Vagina (tissue), 2 donors: Measurements from ENCODE around the gene HOXB6. TPM values are rescaled to one million over a fixed set of nuclear protein-coding genes. Genes with fewer than 3 reads are reported as not detected.

Source experiments
- DNase-seq, 2 donors: peaks; one replicate each; pipeline ENCODE4 v3.0.0-alpha.2; 2017; ENCODE audit errors: extremely low spot score in 2 of 2
- H3K27ac ChIP-seq: fragments of 200-600 bp; sonication (generic); one replicate; pipeline ENCODE4 v1.5.1; 2019
- H3K27me3 ChIP-seq: fragments of 200-600 bp; sonication (generic); one replicate; pipeline ENCODE4 v1.5.1; 2019
- H3K36me3 ChIP-seq, 2 donors: fragments of 200-600 bp; sonication (generic); one replicate each; pipeline ENCODE4 v1.5.1; 2017 to 2019
- H3K4me1 ChIP-seq: fragments of 200-600 bp; sonication (generic); one replicate; pipeline ENCODE4 v1.5.1; 2019
- H3K4me3 ChIP-seq, 2 donors: fragments of 200-600 bp; sonication (generic); 1 replicate in 1 of 2; 2 replicates in 1 of 2; pipeline ENCODE4 v1.5.1; 2016 to 2019
- H3K9me3 ChIP-seq: fragments of 200-600 bp; sonication (generic); one replicate; pipeline ENCODE4 v1.5.1; 2019
- CTCF ChIP-seq, 3 experiments: fragments of 450-650 bp in 2 of 3; fragments of 200-600 bp in 1 of 3; sonication (generic) in 1 of 3; IDR thresholded peaks; one replicate each; pipeline ENCODE4 v1.5.1; 2017 to 2019; ENCODE audit warnings: antibody characterized with exemption in 3 of 3, mild to moderate bottlenecking in 2 of 3, moderate library complexity in 2 of 3
- POLR2A ChIP-seq, 2 donors: fragments of 450-650 bp; IDR thresholded peaks; one replicate each; pipeline ENCODE4 v1.6.1; 2017; ENCODE audit warnings: antibody characterized with exemption in 2 of 2, mild to moderate bottlenecking in 2 of 2, moderate library complexity in 2 of 2
- POLR2AphosphoS5 ChIP-seq, 2 donors: sonication (generic); formaldehyde crosslinking; IDR thresholded peaks; one replicate each; pipeline ENCODE4 v1.9.0; 2017; ENCODE audit warnings: antibody characterized with exemption in 2 of 2, mild to moderate bottlenecking in 2 of 2, low read depth in 1 of 2; ENCODE audit not compliant: insufficient read depth in 1 of 2
- intact Hi-C: fragments of 100-400 bp; cut with DNase I; formaldehyde crosslinking; loops from one replicate; pipeline ENCODE4 v1.15.1; 2023
- total RNA-seq: library from RNA; depleted of rRNA; stranded (reverse); fragments of >200 nt; gene quantifications from one replicate; pipeline ENCODE4 v1.2.3, GENCODE V29; 2016

HOXB6 gene
- total RNA-seq, 1 donor from 2014 or later = 1.2 TPM

DNA sequence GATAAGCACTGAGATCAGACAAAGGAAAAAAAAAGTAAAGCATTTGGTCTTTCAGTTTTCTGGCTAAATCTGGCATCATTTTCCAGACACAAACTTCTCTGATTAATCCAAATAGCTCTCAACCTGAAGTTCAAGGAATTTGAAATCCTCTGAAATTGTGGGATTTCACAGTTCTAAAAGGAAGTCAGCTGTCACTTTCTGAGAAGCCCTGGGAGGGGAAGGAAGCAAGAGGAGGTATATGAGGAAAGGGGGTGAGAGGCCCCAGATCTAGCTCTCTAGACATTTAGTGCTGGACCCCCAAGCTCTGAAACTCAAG is 38.9 kb upstream of the HOXB6 start:
- TF ChIP-seq POLR2AphosphoS5 (IDR thresholded peaks at IDR 0.05; ENCODE audit: insufficient read depth in 1 of 2, low read depth in 1 of 2) (no peak), CTCF (IDR thresholded peaks at IDR 0.05) (no peak), POLR2A (IDR thresholded peaks at IDR 0.05) (no peak)
- H3K9me3 ChIP-seq = no peaks in the 10 kb centered on the region
- intact Hi-C loops = no loop called here
- H3K4me3 ChIP-seq = no peak overlapping the region
- peaks cover 16% of the 10 kb centered on the region for H3K4me1 ChIP-seq
- no peak for DNase-seq
- H3K27ac ChIP-seq = no peak overlapping the region
- H3K36me3 ChIP-seq = no peaks in the 10 kb centered on the region
- peaks cover 5% of the 10 kb centered on the region for H3K27me3 ChIP-seq

GRCh38 chr17:48642843-48643696 is 38.3 kb upstream of the HOXB6 start:
- H3K27ac ChIP-seq = no peak overlapping the region
- intact Hi-C loops = no loop called here
- TF ChIP-seq POLR2A (IDR thresholded peaks at IDR 0.05) (no peak), POLR2AphosphoS5 (IDR thresholded peaks at IDR 0.05; ENCODE audit: insufficient read depth in 1 of 2, low read depth in 1 of 2) (no peak)
- no peaks in the 10 kb centered on the region for H3K9me3 ChIP-seq
- no peak for DNase-seq
- H3K36me3 ChIP-seq = no peaks in the 10 kb centered on the region
- H3K27me3 ChIP-seq = peaks cover 5% of the 10 kb centered on the region
- H3K4me3 ChIP-seq = no peak overlapping the region
- H3K4me1 ChIP-seq = peaks cover 16% of the 10 kb centered on the region

GRCh38 chr17:48642059-48642842 is 37.5 kb upstream of the HOXB6 start:
- no peak overlapping the region for H3K27ac ChIP-seq
- intact Hi-C loops = no loop called here
- H3K27me3 ChIP-seq = peaks cover 5% of the 10 kb centered on the region

GRCh38 chr17:48641541-48642058 is 36.8 kb upstream of the HOXB6 start:
- no peaks in the 10 kb centered on the region for H3K36me3 ChIP-seq
- peaks cover 6% of the 10 kb centered on the region for H3K4me1 ChIP-seq
- intact Hi-C loops = no loop called here
- no peak for DNase-seq
- TF ChIP-seq POLR2AphosphoS5 (IDR thresholded peaks at IDR 0.05; ENCODE audit: insufficient read depth in 1 of 2, low read depth in 1 of 2) (no peak), POLR2A (IDR thresholded peaks at IDR 0.05) (no peak), CTCF (IDR thresholded peaks at IDR 0.05) (no peak)
- H3K4me3 ChIP-seq = no peak overlapping the region
- no peaks in the 10 kb centered on the region for H3K9me3 ChIP-seq
- peaks cover 5% of the 10 kb centered on the region for H3K27me3 ChIP-seq
- H3K27ac ChIP-seq = no peak overlapping the region

More at GRCh38 chr17:48642059-48642842, 37.5 kb upstream of the HOXB6 start:
- H3K9me3 ChIP-seq = no peaks in the 10 kb centered on the region
- no peak overlapping the region for H3K4me3 ChIP-seq
- H3K4me1 ChIP-seq = peaks cover 9% of the 10 kb centered on the region
- no peak for DNase-seq
- no peaks in the 10 kb centered on the region for H3K36me3 ChIP-seq
- TF ChIP-seq POLR2A (IDR thresholded peaks at IDR 0.05) = no peak
- no peak for TF ChIP-seq CTCF (IDR thresholded peaks at IDR 0.05)
- TF ChIP-seq POLR2AphosphoS5 (IDR thresholded peaks at IDR 0.05; ENCODE audit: insufficient read depth in 1 of 2, low read depth in 1 of 2) = no peak

DNA sequence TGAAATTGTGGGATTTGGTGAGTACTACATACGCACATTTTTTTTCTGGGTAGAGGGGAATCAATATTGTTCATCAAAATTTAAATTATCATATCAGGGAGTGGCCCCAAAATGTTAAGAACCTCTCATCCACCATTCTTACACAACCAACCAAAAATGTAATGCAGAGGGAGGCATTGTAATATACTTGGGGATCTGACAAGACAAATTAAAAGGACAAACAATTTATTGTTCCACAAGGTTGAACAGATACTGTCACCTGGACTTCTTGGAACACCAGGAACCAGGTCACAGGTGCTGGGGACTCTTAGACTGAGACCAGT is 36.0 kb upstream of the HOXB6 start:
- Histone ChIP-seq H3K27me3 (peaks cover 5% of the 10 kb centered on the region), H3K4me1 (no peaks in the 10 kb centered on the region), H3K36me3 (no peaks in the 10 kb centered on the region), H3K27ac (no peak overlapping the region), H3K4me3 (no peak overlapping the region), H3K9me3 (no peaks in the 10 kb centered on the region)
- DNase-seq = no peak
- intact Hi-C loops = no loop called here
- TF ChIP-seq POLR2AphosphoS5 (IDR thresholded peaks at IDR 0.05; ENCODE audit: insufficient read depth in 1 of 2, low read depth in 1 of 2) (no peak), CTCF (IDR thresholded peaks at IDR 0.05) (no peak), POLR2A (IDR thresholded peaks at IDR 0.05) (no peak)
